Heart left ventricle (tissue), 16 donors: ENCODE data around the gene IGF2R. TPM values are rescaled to one million over a fixed set of nuclear protein-coding genes. Genes with fewer than 3 reads are reported as not detected.

ENCODE experiments used
- ATAC-seq, 4 donors: fragments of 200-7000 bp; cut with Tn5 transposase; one replicate each; pipeline ENCODE4 v1.9.1; 2020 to 2022; ENCODE audit warnings: moderate library complexity in 4 of 4, mild to moderate bottlenecking in 3 of 4, moderate number of reproducible peaks in 1 of 4
- DNase-seq, 5 donors: peaks; one replicate each; pipeline ENCODE4 v3.0.0-alpha.2; 2020
- H3K27ac ChIP-seq, 12 donors: fragments of 200-600 bp; sonication (generic) in 4 of 12; one replicate each; pipeline versions ENCODE4 v1.5.0 to v1.8.0; 2016 to 2022; ENCODE audit warnings: mild to moderate bottlenecking in 2 of 12
- H3K27me3 ChIP-seq, 9 donors: fragments of 200-600 bp; sonication (generic) in 2 of 9; one replicate each; pipeline versions ENCODE4 v1.5.1 to v1.8.0; 2016 to 2022; ENCODE audit warnings: mild to moderate bottlenecking in 3 of 9
- H3K36me3 ChIP-seq, 9 donors: fragments of 200-600 bp; sonication (generic) in 2 of 9; one replicate each; pipeline versions ENCODE4 v1.5.0 to v1.8.0; 2018 to 2022; ENCODE audit warnings: mild to moderate bottlenecking in 2 of 9
- H3K4me1 ChIP-seq, 12 donors: fragments of 200-600 bp; sonication (generic) in 4 of 12; one replicate each; pipeline versions ENCODE4 v1.5.0 to v1.8.0; 2016 to 2022; ENCODE audit warnings: mild to moderate bottlenecking in 3 of 12
- H3K4me3 ChIP-seq, 12 donors: fragments of 200-600 bp; sonication (generic) in 4 of 12; one replicate each; pipeline versions ENCODE4 v1.5.0 to v1.8.0; 2017 to 2022; ENCODE audit warnings: mild to moderate bottlenecking in 9 of 12, moderate library complexity in 4 of 12
- H3K9me3 ChIP-seq, 12 donors: fragments of 200-600 bp; sonication (generic) in 4 of 12; one replicate each; pipeline versions ENCODE4 v1.5.0 to v1.8.0; 2016 to 2022; ENCODE audit warnings: mild to moderate bottlenecking in 1 of 12
- CTCF ChIP-seq, 12 donors: fragments of 200-600 bp; sonication (generic) in 4 of 12; IDR thresholded peaks; one replicate each; pipeline versions ENCODE4 v1.5.0 to v1.8.0; 2018 to 2022; ENCODE audit warnings: antibody characterized with exemption in 12 of 12, mild to moderate bottlenecking in 5 of 12
- POLR2A ChIP-seq, 2 donors: fragments of 450-650 bp; IDR thresholded peaks; one replicate each; pipeline ENCODE4 v1.6.1; 2017; ENCODE audit warnings: antibody characterized with exemption in 2 of 2, mild to moderate bottlenecking in 2 of 2, moderate library complexity in 2 of 2
- WGBS, 4 donors: extraction: QIAGEN DNeasy Blood & Tissue Kit in 2 of 4; methylation state at CpG; one replicate each; pipeline versions ENCODE4 v1.1.5 to v1.1.7; 2013 to 2018; 5-methylcytosine and 5-hydroxymethylcytosine counted together
- intact Hi-C, 10 donors: fragments of 100-400 bp; cut with DNase I; formaldehyde crosslinking; loops; one replicate each; pipeline versions ENCODE4 v1.11.1 to v1.14.2; 2022
- polyA plus RNA-seq, 2 donors: library from polyadenylated mRNA; stranded (reverse); fragments of 200-250 nt; gene quantifications; one replicate each; pipeline ENCODE4 v1.2.3, GENCODE V29; 2013
- total RNA-seq, 9 donors: library from RNA; depleted of rRNA in 2 of 9; stranded (reverse); fragments of >200 nt in 2 of 9; fragmentation: NEBNext Ultra II Directional in 3 of 9; extraction: Animal tissue kit (Norgen Biotek cat#: 25700) in 3 of 9; gene quantifications; one replicate each; pipeline versions ENCODE4 v1.1.0 to v1.2.4, GENCODE V29; 2016 to 2023
- donor health status: ischemic (EF 13 %, LVEDD 7.1; RV severe dilation, severe dysfunction).
- donor health status: healthy with polysubstance abuse.
- donor health status: DM: no; HTN: yes; CAD: no.
- donor health status: DM: no; HTN: no; CAD: no.
- donor health status: ischemic (EF 25% LVEDD 6.9; RV normal size, moderate dysfunction).
- donor health status: ischemic (EF 25% LVEDD 5.7; RV mildly dilated, moderate dysfunction).
- donor health status: healthy.
- donor health status: DM: yes; HTN: yes; CAD: no.
- donor health status: ischemic (EF 35%, LVEDD 5.7; RV mildly dilated, moderate dysfunction).
- donor health status: nonischemic (EF 11% LVEDD 7.7; RV severe dilation, severe dysfunction).
- donor health status: DM: yes; HTN: yes; CAD: no.
- donor health status: PGD.
- donor health status: ischemic (EF 29% LVEDD 5.4; RV normal size, mild dysfunction).
- donor health status: nonischemic (EF 23%, LVEDD 6.1; RV moderate dilation, normal function).

IGF2R gene
- total and polyA plus RNA-seq, 11 donors, result 15.4 to 111 (median 68.5) TPM

- Histone ChIP-seq H3K27me3 (no peaks in the 10 kb centered on the region), H3K4me1 (peaks cover 0 to 11% (median 4%) of the 10 kb centered on the region in 12 donors), H3K4me3 (no peak overlapping the region), H3K36me3 (peaks cover 0 to 100% (median 94%) of the 10 kb centered on the region in 9 donors), H3K9me3 (no peaks in the 10 kb centered on the region), H3K27ac (no peak overlapping the region)
- no peak for ATAC-seq
- no peak for DNase-seq
- intact Hi-C loops, result loop anchor here in 5 of 10 donors (10.0 kb wide), 2 partner anchors 175 to 185 kb away; no protein-coding TSS in a partner anchor
- 94 to 96% (median 95%) methylated on average over 8 to 9 of the region's 9 CpGs for whole genome bisulfite sequencing, 4 donors
- TF ChIP-seq CTCF (IDR thresholded peaks at IDR 0.05), result no peak
- no peak for TF ChIP-seq POLR2A (IDR thresholded peaks at IDR 0.05)
Observed at GRCh38 chr6:160049346-160049745, 80.5 kb downstream of the IGF2R start.

GRCh38 chr6:160050022-160050421 lies 81.1 kb downstream of the IGF2R start:
- intact Hi-C loops, result no loop called here
- Histone ChIP-seq H3K36me3 (peaks cover 0 to 100% (median 98%) of the 10 kb centered on the region in 9 donors), H3K27me3 (no peaks in the 10 kb centered on the region), H3K4me3 (no peak overlapping the region), H3K27ac (no peak overlapping the region), H3K4me1 (peaks cover 0 to 6% (median 0%) of the 10 kb centered on the region in 12 donors), H3K9me3 (no peaks in the 10 kb centered on the region)
- ATAC-seq (no peak), DNase-seq (no peak)
- 89 to 94% (median 91%) methylated on average over 7 of the region's 7 CpGs for WGBS, 4 donors
- TF ChIP-seq CTCF (IDR thresholded peaks at IDR 0.05) (no peak), POLR2A (IDR thresholded peaks at IDR 0.05) (no peak)

- Histone ChIP-seq H3K27ac (no peak overlapping the region), H3K4me1 (no peaks in the 10 kb centered on the region), H3K9me3 (no peaks in the 10 kb centered on the region), H3K27me3 (no peaks in the 10 kb centered on the region), H3K4me3 (no peak overlapping the region), H3K36me3 (peaks cover 0 to 100% (median 98%) of the 10 kb centered on the region in 9 donors)
- DNase-seq, result no peak
- 89 to 98% (median 93%) methylated on average over 2 of the region's 2 CpGs for WGBS, 4 donors
- TF ChIP-seq CTCF (IDR thresholded peaks at IDR 0.05), result no peak
- TF ChIP-seq POLR2A (IDR thresholded peaks at IDR 0.05), result no peak
- ATAC-seq, result no peak
- intact Hi-C loops, result no loop called here
Observed at GRCh38 chr6:160051390-160051789, 82.5 kb downstream of the IGF2R start.

- DNase-seq (no peak), ATAC-seq (no peak)
- Histone ChIP-seq H3K36me3 (peaks cover 0 to 100% (median 98%) of the 10 kb centered on the region in 9 donors), H3K9me3 (no peaks in the 10 kb centered on the region), H3K27me3 (no peaks in the 10 kb centered on the region), H3K4me3 (no peak overlapping the region), H3K27ac (no peak overlapping the region), H3K4me1 (no peaks in the 10 kb centered on the region)
- intact Hi-C loops, result no loop called here
- TF ChIP-seq CTCF (IDR thresholded peaks at IDR 0.05) (no peak), POLR2A (IDR thresholded peaks at IDR 0.05) (no peak)
- 85 to 92% (median 89%) methylated on average over 6 of the region's 6 CpGs for WGBS, 4 donors
Observed at GRCh38 chr6:160054271-160054670, 85.4 kb downstream of the IGF2R start.
